ENCODE results near the gene LARGE1. TPM values are rescaled to one million over a fixed set of nuclear protein-coding genes. Genes with fewer than 3 reads are reported as not detected.

Gene LARGE1
- total RNA-seq, 1 donor from 2014 or later: 2.4 TPM

GRCh38 chr22:33332538-33332937, 587.7 kb downstream of the LARGE1 start:
- Histone ChIP-seq H3K4me3 (ENCODE audit: low read depth, low read length) (no peak overlapping the region), H3K27me3 (ENCODE audit: control insufficient read depth, insufficient read depth, low read length) (no peaks in the 10 kb centered on the region), H3K36me3 (ENCODE audit: control insufficient read depth, insufficient read depth, low read length) (no peaks in the 10 kb centered on the region)
- no peak for DNase-seq (ENCODE audit: low read depth)
- TF ChIP-seq CTCF (IDR thresholded peaks at IDR 0.05; ENCODE audit: insufficient read depth, low read length, severe bottlenecking): no peak
- FAIRE-seq: no peak

GRCh38 chr22:33331017-33331416, 589.3 kb downstream of the LARGE1 start:
- no peak overlapping the region for H3K4me3 ChIP-seq (ENCODE audit: low read depth, low read length)
- no peaks in the 10 kb centered on the region for H3K36me3 ChIP-seq (ENCODE audit: control insufficient read depth, insufficient read depth, low read length)
- no peak for DNase-seq (ENCODE audit: low read depth)
- no peak for FAIRE-seq
- H3K27me3 ChIP-seq (ENCODE audit: control insufficient read depth, insufficient read depth, low read length): no peaks in the 10 kb centered on the region
- no peak for TF ChIP-seq CTCF (IDR thresholded peaks at IDR 0.05; ENCODE audit: insufficient read depth, low read length, severe bottlenecking)

- FAIRE-seq (no peak), DNase-seq (ENCODE audit: low read depth) (no peak)
- no peaks in the 10 kb centered on the region for H3K27me3 ChIP-seq (ENCODE audit: control insufficient read depth, insufficient read depth, low read length)
- TF ChIP-seq CTCF (IDR thresholded peaks at IDR 0.05; ENCODE audit: insufficient read depth, low read length, severe bottlenecking): no peak
- no peak overlapping the region for H3K4me3 ChIP-seq (ENCODE audit: low read depth, low read length)
- no peaks in the 10 kb centered on the region for H3K36me3 ChIP-seq (ENCODE audit: control insufficient read depth, insufficient read depth, low read length)
Observed at GRCh38 chr22:33330534-33330933, 589.7 kb downstream of the LARGE1 start.

- H3K4me3 ChIP-seq (ENCODE audit: low read depth, low read length): no peak overlapping the region
- FAIRE-seq (no peak), DNase-seq (ENCODE audit: low read depth) (no peak)
- H3K27me3 ChIP-seq (ENCODE audit: control insufficient read depth, insufficient read depth, low read length): no peaks in the 10 kb centered on the region
- TF ChIP-seq CTCF (IDR thresholded peaks at IDR 0.05; ENCODE audit: insufficient read depth, low read length, severe bottlenecking): no peak
- H3K36me3 ChIP-seq (ENCODE audit: control insufficient read depth, insufficient read depth, low read length): no peaks in the 10 kb centered on the region
Observed at GRCh38 chr22:33329398-33329797, 590.9 kb downstream of the LARGE1 start.

GRCh38 chr22:33328789-33329296, 591.4 kb downstream of the LARGE1 start:
- TF ChIP-seq CTCF (IDR thresholded peaks at IDR 0.05; ENCODE audit: insufficient read depth, low read length, severe bottlenecking): no peak
- H3K36me3 ChIP-seq (ENCODE audit: control insufficient read depth, insufficient read depth, low read length): no peaks in the 10 kb centered on the region
- no peaks in the 10 kb centered on the region for H3K27me3 ChIP-seq (ENCODE audit: control insufficient read depth, insufficient read depth, low read length)
- FAIRE-seq: peak; percentile 7
- H3K4me3 ChIP-seq (ENCODE audit: low read depth, low read length): no peak overlapping the region
- DNase-seq (ENCODE audit: low read depth): peak; percentile 82

- no peak for TF ChIP-seq CTCF (IDR thresholded peaks at IDR 0.05; ENCODE audit: insufficient read depth, low read length, severe bottlenecking)
Observed at GRCh38 chr22:33327348-33327860, 592.9 kb downstream of the LARGE1 start.

More at GRCh38 chr22:33327348-33327860, 592.9 kb downstream of the LARGE1 start:
- FAIRE-seq (no peak), DNase-seq (ENCODE audit: low read depth) (no peak)
- H3K27me3 ChIP-seq (ENCODE audit: control insufficient read depth, insufficient read depth, low read length): no peaks in the 10 kb centered on the region
- no peak overlapping the region for H3K4me3 ChIP-seq (ENCODE audit: low read depth, low read length)
- no peaks in the 10 kb centered on the region for H3K36me3 ChIP-seq (ENCODE audit: control insufficient read depth, insufficient read depth, low read length)
